IPS DF 4.7 (cell line): ENCODE data around the gene RPTOR.

Source experiments
- DNase-seq: peaks from one replicate; pipeline ENCODE4 v3.0.0-alpha.2; 2013; ENCODE audit warnings: low spot score; ENCODE audit errors: extremely low read depth

Gene RPTOR

GRCh38 chr17:80662557-80662956, 117.9 kb downstream of the RPTOR start:
- no peak for DNase-seq

GRCh38 chr17:80663781-80664206, 119.2 kb downstream of the RPTOR start:
- no peak for DNase-seq

- no peak for DNase-seq
Observed at GRCh38 chr17:80664217-80664790, 119.7 kb downstream of the RPTOR start.

- DNase-seq, result no peak
Observed at GRCh38 chr17:80665792-80666191, 121.2 kb downstream of the RPTOR start.

GRCh38 chr17:80666867-80667266, 122.2 kb downstream of the RPTOR start:
- DNase-seq, result no peak

GRCh38 chr17:80667462-80668277, 123.0 kb downstream of the RPTOR start:
- DNase-seq, result no peak

- no peak for DNase-seq
Observed at GRCh38 chr17:80668375-80669148, 123.9 kb downstream of the RPTOR start.

- DNase-seq, result no peak
Observed at GRCh38 chr17:80671039-80671824, 126.6 kb downstream of the RPTOR start.

- DNase-seq, result no peak
Observed at GRCh38 chr17:80671825-80672110, 127.1 kb downstream of the RPTOR start.

- DNase-seq, result no peak
Observed at GRCh38 chr17:80673152-80673920, 128.7 kb downstream of the RPTOR start.

GRCh38 chr17:80675438-80676095, 130.9 kb downstream of the RPTOR start:
- no peak for DNase-seq

GRCh38 chr17:80676096-80676466, 131.4 kb downstream of the RPTOR start:
- DNase-seq, result no peak

GRCh38 chr17:80676564-80676963, 131.9 kb downstream of the RPTOR start:
- no peak for DNase-seq

GRCh38 chr17:80677214-80677756, 132.6 kb downstream of the RPTOR start:
- DNase-seq, result no peak

GRCh38 chr17:80679816-80680215, 135.2 kb downstream of the RPTOR start:
- no peak for DNase-seq

- DNase-seq, result no peak
Observed at GRCh38 chr17:80681215-80681614, 136.6 kb downstream of the RPTOR start.

- DNase-seq, result no peak
Observed at GRCh38 chr17:80682372-80682771, 137.7 kb downstream of the RPTOR start.

GRCh38 chr17:80683625-80684104, 139.0 kb downstream of the RPTOR start:
- DNase-seq, result no peak

GRCh38 chr17:80687839-80688238, 143.2 kb downstream of the RPTOR start:
- DNase-seq, result no peak

- DNase-seq, result no peak
Observed at GRCh38 chr17:80689129-80689619, 144.5 kb downstream of the RPTOR start.
